ENCODE data around the gene DGCR2. TPM values are rescaled to one million over a fixed set of nuclear protein-coding genes. Genes with fewer than 3 reads are reported as not detected.
"Not testable (repeated sequence)": the region's sequence is repeated elsewhere in the genome, so short reads cannot be mapped to it uniquely, and the experiment has no call there.

DGCR2 gene
- total RNA-seq, 2 experiments from 2014 or later: 31.9 to 35.5 TPM

DNA sequence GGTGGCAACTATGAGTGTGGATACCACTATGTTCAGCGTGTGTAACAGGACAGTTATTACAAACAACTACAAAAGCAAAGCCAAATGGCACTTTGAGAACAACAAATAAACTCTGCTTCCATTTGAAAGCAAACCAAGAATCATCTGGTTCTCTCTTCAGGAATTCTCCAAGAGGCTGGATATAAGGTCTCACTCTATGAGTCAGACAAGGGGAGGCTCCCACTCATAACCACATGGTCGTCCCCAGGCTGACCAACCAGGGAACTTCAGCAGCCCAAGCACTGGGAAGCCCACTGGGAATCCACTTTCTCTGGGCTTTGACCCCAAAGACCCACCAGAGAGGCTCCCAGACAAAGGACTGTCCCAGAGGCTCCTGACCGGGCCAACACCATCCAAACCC, 35.3 kb downstream of the DGCR2 start:
- no peak overlapping the region for H3K4me3 ChIP-seq (ENCODE audit: low read length)
- ATAC-seq (ENCODE audit: poor library complexity) (no peak), DNase-seq (peak in 2 of 14 experiments; percentile 25 to 36)
- TF ChIP-seq, protein P1, sequence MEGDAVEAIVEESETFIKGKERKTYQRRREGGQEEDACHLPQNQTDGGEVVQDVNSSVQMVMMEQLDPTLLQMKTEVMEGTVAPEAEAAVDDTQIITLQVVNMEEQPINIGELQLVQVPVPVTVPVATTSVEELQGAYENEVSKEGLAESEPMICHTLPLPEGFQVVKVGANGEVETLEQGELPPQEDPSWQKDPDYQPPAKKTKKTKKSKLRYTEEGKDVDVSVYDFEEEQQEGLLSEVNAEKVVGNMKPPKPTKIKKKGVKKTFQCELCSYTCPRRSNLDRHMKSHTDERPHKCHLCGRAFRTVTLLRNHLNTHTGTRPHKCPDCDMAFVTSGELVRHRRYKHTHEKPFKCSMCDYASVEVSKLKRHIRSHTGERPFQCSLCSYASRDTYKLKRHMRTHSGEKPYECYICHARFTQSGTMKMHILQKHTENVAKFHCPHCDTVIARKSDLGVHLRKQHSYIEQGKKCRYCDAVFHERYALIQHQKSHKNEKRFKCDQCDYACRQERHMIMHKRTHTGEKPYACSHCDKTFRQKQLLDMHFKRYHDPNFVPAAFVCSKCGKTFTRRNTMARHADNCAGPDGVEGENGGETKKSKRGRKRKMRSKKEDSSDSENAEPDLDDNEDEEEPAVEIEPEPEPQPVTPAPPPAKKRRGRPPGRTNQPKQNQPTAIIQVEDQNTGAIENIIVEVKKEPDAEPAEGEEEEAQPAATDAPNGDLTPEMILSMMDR (IDR thresholded peaks at IDR 0.05): no peak
- no peaks in the 10 kb centered on the region for H3K9me3 Mint-ChIP-seq
- ChIA-PET CTCF (no interaction called here), POLR2A (no interaction called here)
- H3K9me3 ChIP-seq (ENCODE audit: control insufficient read depth in 1 of 2, insufficient read depth in 1 of 2, low read length in 2 of 2): no peaks in the 10 kb centered on the region
- no peak overlapping the region for H3K27ac Mint-ChIP-seq
- H3K36me3 ChIP-seq (ENCODE audit: insufficient read depth, low read length): peaks cover 44% of the 10 kb centered on the region
- no peak overlapping the region for H3K4me3 Mint-ChIP-seq
- no peaks in the 10 kb centered on the region for H3K27me3 Mint-ChIP-seq
- H3K4me1 Mint-ChIP-seq (ENCODE audit: low read depth): peaks cover 21% of the 10 kb centered on the region
- intact Hi-C loops (cut with DNase I, micrococcal nuclease): no loop called here
- H3K27me3 ChIP-seq (ENCODE audit: control insufficient read depth in 1 of 2, insufficient read depth in 2 of 2, low read length in 2 of 2): no peaks in the 10 kb centered on the region
- H3K36me3 Mint-ChIP-seq (ENCODE audit: low read depth): peaks cover 42% of the 10 kb centered on the region
- H3K27ac ChIP-seq (ENCODE audit: low read depth in 1 of 2, low read length in 2 of 2): no peak overlapping the region
- H3K4me1 ChIP-seq (ENCODE audit: insufficient read depth, low read length): peaks cover 11% of the 10 kb centered on the region

DNA sequence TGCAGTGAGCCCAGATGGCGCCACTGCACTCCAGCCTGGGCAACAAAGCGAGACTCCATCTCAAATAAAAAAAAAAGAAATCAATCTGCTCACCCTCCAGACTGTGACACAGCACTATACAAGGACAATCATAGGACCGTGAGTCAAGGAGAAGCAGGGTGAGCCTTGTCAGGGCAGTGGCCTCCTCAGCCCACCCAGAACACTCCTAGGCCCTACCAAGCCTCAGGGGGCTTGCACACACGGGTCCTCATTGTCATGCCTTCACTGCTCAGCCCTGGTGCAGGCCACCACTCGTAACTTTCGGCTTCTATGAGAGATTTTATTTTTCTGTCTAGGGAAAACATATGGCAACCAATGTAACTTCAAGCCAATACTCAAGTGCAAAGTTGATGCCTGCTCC, 35.8 kb downstream of the DGCR2 start:
- peaks cover 46% of the 10 kb centered on the region for H3K36me3 Mint-ChIP-seq (ENCODE audit: low read depth)
- no peaks in the 10 kb centered on the region for H3K9me3 Mint-ChIP-seq
- H3K4me1 Mint-ChIP-seq (ENCODE audit: low read depth): peaks cover 21% of the 10 kb centered on the region
- TF ChIP-seq, protein P1 (IDR thresholded peaks at IDR 0.05): no peak
- Histone ChIP-seq H3K27me3 (ENCODE audit: control insufficient read depth in 1 of 2, insufficient read depth in 2 of 2, low read length in 2 of 2) (no peaks in the 10 kb centered on the region), H3K4me1 (ENCODE audit: insufficient read depth, low read length) (peaks cover 11% of the 10 kb centered on the region), H3K9me3 (ENCODE audit: control insufficient read depth in 1 of 2, insufficient read depth in 1 of 2, low read length in 2 of 2) (no peaks in the 10 kb centered on the region), H3K4me3 (ENCODE audit: low read length) (no peak overlapping the region), H3K36me3 (ENCODE audit: insufficient read depth, low read length) (peaks cover 47% of the 10 kb centered on the region), H3K27ac (ENCODE audit: low read depth in 1 of 2, low read length in 2 of 2) (no peak overlapping the region)
- CTCF ChIA-PET: no interaction called here
- POLR2A ChIA-PET: no interaction called here
- DNase-seq (peak in 2 of 14 experiments; percentile 22 to 44), ATAC-seq (ENCODE audit: poor library complexity) (no peak)
- intact Hi-C loops (cut with DNase I, micrococcal nuclease): no loop called here
- H3K27me3 Mint-ChIP-seq: no peaks in the 10 kb centered on the region
- no peak overlapping the region for H3K4me3 Mint-ChIP-seq
- H3K27ac Mint-ChIP-seq: no peak overlapping the region

GRCh38 chr22:19085233-19085718, 36.9 kb downstream of the DGCR2 start:
- peak overlapping the region; percentile 65 for H3K27ac Mint-ChIP-seq
- no peak for ATAC-seq (ENCODE audit: poor library complexity)
- no peak overlapping the region for H3K27ac ChIP-seq (ENCODE audit: low read depth in 1 of 2, low read length in 2 of 2)
- no peaks in the 10 kb centered on the region for H3K27me3 Mint-ChIP-seq
- TF ChIP-seq, protein P1 (IDR thresholded peaks at IDR 0.05): no peak
- no peak overlapping the region for H3K4me3 ChIP-seq (ENCODE audit: low read length)
- peaks cover 21% of the 10 kb centered on the region for H3K4me1 Mint-ChIP-seq (ENCODE audit: low read depth)
- H3K4me3 Mint-ChIP-seq: no peak overlapping the region
- peaks cover 54% of the 10 kb centered on the region for H3K36me3 Mint-ChIP-seq (ENCODE audit: low read depth)
- ChIA-PET POLR2A (no interaction called here), CTCF (no interaction called here)
- intact Hi-C loops (cut with DNase I, micrococcal nuclease): no loop called here
- no peak for DNase-seq
- H3K4me1 ChIP-seq (ENCODE audit: insufficient read depth, low read length): peaks cover 11% of the 10 kb centered on the region
- no peaks in the 10 kb centered on the region for H3K9me3 ChIP-seq (ENCODE audit: control insufficient read depth in 1 of 2, insufficient read depth in 1 of 2, low read length in 2 of 2)
- H3K36me3 ChIP-seq (ENCODE audit: insufficient read depth, low read length): peaks cover 56% of the 10 kb centered on the region
- H3K27me3 ChIP-seq (ENCODE audit: control insufficient read depth in 1 of 2, insufficient read depth in 2 of 2, low read length in 2 of 2): no peaks in the 10 kb centered on the region
- H3K9me3 Mint-ChIP-seq: no peaks in the 10 kb centered on the region

- Histone ChIP-seq H3K4me1 (ENCODE audit: insufficient read depth, low read length) (peaks cover 11% of the 10 kb centered on the region), H3K36me3 (ENCODE audit: insufficient read depth, low read length) (peaks cover 58% of the 10 kb centered on the region)
- H3K27me3 Mint-ChIP-seq; ATAC-seq (ENCODE audit: poor library complexity); H3K9me3 ChIP-seq (ENCODE audit: control insufficient read depth in 1 of 2, insufficient read depth in 1 of 2, low read length in 2 of 2); DNase-seq; H3K9me3 Mint-ChIP-seq; H3K27ac Mint-ChIP-seq; POLR2A ChIA-PET; H3K27me3 ChIP-seq (ENCODE audit: control insufficient read depth in 1 of 2, insufficient read depth in 2 of 2, low read length in 2 of 2); H3K4me3 Mint-ChIP-seq; intact Hi-C loops (cut with DNase I, micrococcal nuclease); CTCF ChIA-PET; H3K4me3 ChIP-seq (ENCODE audit: low read length); H3K27ac ChIP-seq (ENCODE audit: low read depth in 1 of 2, low read length in 2 of 2): not testable (repeated sequence)
- H3K36me3 Mint-ChIP-seq (ENCODE audit: low read depth): peaks cover 61% of the 10 kb centered on the region
- peaks cover 21% of the 10 kb centered on the region for H3K4me1 Mint-ChIP-seq (ENCODE audit: low read depth)
Observed at GRCh38 chr22:19084586-19084985, 37.6 kb downstream of the DGCR2 start.

GRCh38 chr22:19084126-19084525, 38.1 kb downstream of the DGCR2 start:
- ATAC-seq (ENCODE audit: poor library complexity); H3K9me3 Mint-ChIP-seq; H3K27me3 ChIP-seq (ENCODE audit: control insufficient read depth in 1 of 2, insufficient read depth in 2 of 2, low read length in 2 of 2); DNase-seq; POLR2A ChIA-PET; H3K27me3 Mint-ChIP-seq; H3K27ac ChIP-seq (ENCODE audit: low read depth in 1 of 2, low read length in 2 of 2); H3K4me3 Mint-ChIP-seq; H3K9me3 ChIP-seq (ENCODE audit: control insufficient read depth in 1 of 2, insufficient read depth in 1 of 2, low read length in 2 of 2); H3K27ac Mint-ChIP-seq; intact Hi-C loops (cut with DNase I, micrococcal nuclease); CTCF ChIA-PET; H3K4me3 ChIP-seq (ENCODE audit: low read length): not testable (repeated sequence)
- H3K4me1 ChIP-seq (ENCODE audit: insufficient read depth, low read length): peaks cover 11% of the 10 kb centered on the region
- Mint-ChIP-seq H3K4me1 (ENCODE audit: low read depth) (peaks cover 21% of the 10 kb centered on the region), H3K36me3 (ENCODE audit: low read depth) (peaks cover 65% of the 10 kb centered on the region)
- peaks cover 60% of the 10 kb centered on the region for H3K36me3 ChIP-seq (ENCODE audit: insufficient read depth, low read length)
